T-helper 1 cell treated with Interleukin-12 subunit alpha and Interleukin-12 subunit beta and Interleukin-4 antibody, amounts not matched to agents 30 ng/mL and 1 ng/mL, for 36 hours (primary cell): ENCODE measurements around the gene HTT. TPM values are rescaled to one million over a fixed set of nuclear protein-coding genes. Genes with fewer than 3 reads are reported as not detected.

Experiments
- intact Hi-C: fragments of 100-400 bp; cut with micrococcal nuclease; formaldehyde crosslinking; loops from one replicate; pipeline ENCODE4 v1.15.1; 2024
- total RNA-seq: library from RNA; stranded (reverse); gene quantifications from 2 replicates; pipeline ENCODE4 v1.2.3, GENCODE V29; 2022

HTT gene
- total RNA-seq, 1 donor from 2014 or later = 79.1 TPM

GRCh38 chr4:3244002-3244401 lies 169.5 kb downstream of the HTT start:
- intact Hi-C loops = loop anchor here (10.0 kb wide), 1 partner anchor 49 kb away; no protein-coding TSS in a partner anchor

- intact Hi-C loops = loop anchor here (10.0 kb wide), 1 partner anchor 50 kb away; no protein-coding TSS in a partner anchor
These were observed 170.3 kb downstream of the HTT start for GRCh38 chr4:3244747-3245146.

GRCh38 chr4:3245676-3246075 lies 171.2 kb downstream of the HTT start:
- intact Hi-C loops = loop anchor here (10.0 kb wide), 1 partner anchor 51 kb away; no protein-coding TSS in a partner anchor

GRCh38 chr4:3246458-3247398 lies 172.2 kb downstream of the HTT start:
- intact Hi-C loops = loop anchor here (10.0 kb wide), 1 partner anchor 52 kb away; no protein-coding TSS in a partner anchor

- intact Hi-C loops = loop anchor here (10.0 kb wide), 1 partner anchor 53 kb away; no protein-coding TSS in a partner anchor
These were observed 173.1 kb downstream of the HTT start for GRCh38 chr4:3247399-3248177.

- intact Hi-C loops = loop anchor here (10.0 kb wide), 1 partner anchor 53 kb away; no protein-coding TSS in a partner anchor
These were observed 173.6 kb downstream of the HTT start for GRCh38 chr4:3248178-3248480.

GRCh38 chr4:3248811-3249661 lies 174.6 kb downstream of the HTT start, which contains the start of gene MSANTD1:
Gene MSANTD1, plus strand, starts transcription at chr4:3249159. Its CDS starts 64 bp downstream, at chr4:3249223.
- intact Hi-C loops = loop anchor here (10.0 kb wide), 1 partner anchor 54 kb away; no protein-coding TSS in a partner anchor

- intact Hi-C loops = loop anchor here (10.0 kb wide), 1 partner anchor 55 kb away; no protein-coding TSS in a partner anchor
These were observed 175.4 kb downstream of the HTT start for GRCh38 chr4:3249711-3250437.

GRCh38 chr4:3250438-3250955 lies 176.0 kb downstream of the HTT start:
- intact Hi-C loops = no loop called here

- intact Hi-C loops = no loop called here
These were observed 176.6 kb downstream of the HTT start for GRCh38 chr4:3250956-3251690.

- intact Hi-C loops = no loop called here
These were observed 177.4 kb downstream of the HTT start for GRCh38 chr4:3251691-3252479.

- intact Hi-C loops = no loop called here
These were observed 178.0 kb downstream of the HTT start for GRCh38 chr4:3252480-3252828.

- intact Hi-C loops = no loop called here
These were observed 178.6 kb downstream of the HTT start for GRCh38 chr4:3252831-3253641.

GRCh38 chr4:3253808-3254207 lies 179.3 kb downstream of the HTT start:
- intact Hi-C loops = no loop called here

GRCh38 chr4:3254302-3255131 lies 180.0 kb downstream of the HTT start:
- intact Hi-C loops = no loop called here

- intact Hi-C loops = no loop called here
These were observed 181.2 kb downstream of the HTT start for GRCh38 chr4:3255611-3256186.
